ENCODE data around the gene LIMK1. TPM values are rescaled to one million over a fixed set of nuclear protein-coding genes. Genes with fewer than 3 reads are reported as not detected.

The LIMK1 gene
- total and polyA plus RNA-seq, 2 of the 4 experiments (the other 2 are of a cell fraction) = 25.8 to 48.0 TPM

GRCh38 chr7:74049997-74050798, 33.4 kb upstream of the LIMK1 start:
- Histone ChIP-seq H2BK5ac (ENCODE audit: low read depth, low read length, poor library complexity, severe bottlenecking) (no peak overlapping the region), H3K9me1 (ENCODE audit: insufficient read depth, low read length) (no peaks in the 10 kb centered on the region; the same call in 1 of the 2 replicates), H3K9ac (ENCODE audit: low read depth, low read length) (no peak overlapping the region), H3K23ac (ENCODE audit: low read depth, low read length) (no peak overlapping the region), H3K9me3 (ENCODE audit: control insufficient read depth, insufficient read depth, low read length) (no peaks in the 10 kb centered on the region), H4K5ac (ENCODE audit: low read depth, low read length) (no peak overlapping the region), H3K27me3 (ENCODE audit: control insufficient read depth, insufficient read depth, low read length) (no peaks in the 10 kb centered on the region), H4K20me1 (ENCODE audit: insufficient read depth, low read length) (no peaks in the 10 kb centered on the region), H2AK5ac (ENCODE audit: low read depth, low read length) (no peak overlapping the region), H3K56ac (ENCODE audit: extremely low read depth, insufficient read depth, low read length) (no peak overlapping the region), H3K4ac (ENCODE audit: low read depth, low read length) (no peak overlapping the region), H4K91ac (ENCODE audit: insufficient read depth, low read depth, low read length) (no peak overlapping the region), H3K4me3 (ENCODE audit: insufficient read depth, low read depth, low read length) (no peak overlapping the region), H3K4me2 (ENCODE audit: low read depth, low read length) (no peak overlapping the region), H3K14ac (replicated peaks; ENCODE audit: low read depth, low read length) (no peak overlapping the region), H3K18ac (ENCODE audit: low read depth, low read length) (no peak overlapping the region), H3K79me1 (ENCODE audit: low read depth in 1 of 2, low read length in 2 of 2) (no peaks in the 10 kb centered on the region), H2BK20ac (ENCODE audit: low read depth, low read length) (no peak overlapping the region), H3K36me3 (ENCODE audit: control insufficient read depth, insufficient read depth, low read length) (peaks cover 2% of the 10 kb centered on the region; the same call in 1 of the 2 replicates), H3K27ac (ENCODE audit: insufficient read depth, low read length) (no peak overlapping the region), H2BK120ac (ENCODE audit: low read depth, low read length) (no peak overlapping the region), H4K8ac (ENCODE audit: low read depth in 2 of 2, low read length in 2 of 2) (no peak overlapping the region), H2AK9ac (replicated peaks; ENCODE audit: low read depth, low read length, poor library complexity) (no peak overlapping the region), H2AFZ (replicated peaks; ENCODE audit: low read length, poor library complexity) (no peak overlapping the region), H3K4me1 (ENCODE audit: control insufficient read depth, insufficient read depth, low read length) (no peaks in the 10 kb centered on the region), H2BK15ac (ENCODE audit: low read depth, low read length) (no peak overlapping the region)
- 78 to 100% methylated on average over 1 to 3 of the region's 3 CpGs for WGBS, 2 experiments (ENCODE audit: extremely low coverage in 2 of 2, insufficient read length in 1 of 2)
- ChIA-PET POLR2A (ENCODE audit: unreplicated experiment) (no interaction called here), CTCF (no interaction called here)
- no peak for ATAC-seq (ENCODE audit: low read depth)
- in situ Hi-C loops (cut with MboI; ENCODE audit: low sequenced_read_pairs) (no loop called here), dilution Hi-C loops (cut with HindIII; ENCODE audit: low sequenced_read_pairs, unreplicated experiment) (no loop called here), intact Hi-C loops (cut with micrococcal nuclease) (no loop called here)
- no peak for DNase-seq
- TF ChIP-seq RAD21 (IDR thresholded peaks at IDR 0.05; ENCODE audit: low read length) (no peak), CTCF (conservative IDR thresholded peaks at IDR 0.05; ENCODE audit: low read depth, low read length) (no peak), USF2 (IDR thresholded peaks at IDR 0.05; ENCODE audit: low read depth, low read length) (no peak), RFX5 (IDR thresholded peaks at IDR 0.05; ENCODE audit: low read depth, low read length) (no peak), RCOR1 (IDR thresholded peaks at IDR 0.05; ENCODE audit: insufficient replicate concordance, low read length) (no peak), SMC3 (IDR thresholded peaks at IDR 0.05; ENCODE audit: low read depth, low read length) (no peak), MAZ (IDR thresholded peaks at IDR 0.05; ENCODE audit: borderline replicate concordance, low read depth, low read length) (no peak)
- no TSS peak for BruUV-seq (replicated peaks)

All from IMR-90 (cell line).